ENCODE data around the gene NHP2. TPM values are rescaled to one million over a fixed set of nuclear protein-coding genes. Genes with fewer than 3 reads are reported as not detected.

Gene NHP2
- total RNA-seq, 1 experiment from 2014 or later: 221 TPM

GRCh38 chr5:178141550-178141949 is 12.1 kb downstream of the NHP2 start:
- Histone ChIP-seq H3K79me2 (ENCODE audit: low read depth) (no peaks in the 10 kb centered on the region), H2AFZ (no peak overlapping the region), H3K36me3 (ENCODE audit: low read depth) (peaks cover 23% of the 10 kb centered on the region), H3K4me3 (no peak overlapping the region), H3K9me3 (ENCODE audit: insufficient read depth, low read depth) (no peaks in the 10 kb centered on the region), H3F3A (ENCODE audit: insufficient read depth, low read depth) (peaks cover 14% of the 10 kb centered on the region), H3K27me3 (ENCODE audit: insufficient read depth, low read depth) (no peaks in the 10 kb centered on the region), H3K27ac (no peak overlapping the region), H4K20me1 (ENCODE audit: insufficient read depth) (peaks cover 8% of the 10 kb centered on the region; the same call in 1 of the 2 replicates), H3K4me2 (no peak overlapping the region), H3K4me1 (replicated peaks; ENCODE audit: insufficient read depth) (peaks cover 19% of the 10 kb centered on the region), H3K9me2 (ENCODE audit: insufficient read depth) (no peaks in the 10 kb centered on the region)
- intact Hi-C loops (cut with micrococcal nuclease; ENCODE audit: unreplicated experiment): no loop called here
- POLR2A ChIA-PET (ENCODE audit: unreplicated experiment): no interaction called here
- no TSS peak for BruUV-seq (replicated peaks)
- CTCF ChIA-PET: no interaction called here
- no peak for DNase-seq
- TF ChIP-seq CTCF (conservative IDR thresholded peaks at IDR 0.05): no peak
- TF ChIP-seq EZH2 (IDR thresholded peaks at IDR 0.05; ENCODE audit: low read depth): no peak

GRCh38 chr5:178137991-178138390 is 15.7 kb downstream of the NHP2 start:
- Histone ChIP-seq H4K20me1 (ENCODE audit: insufficient read depth) (peaks cover 8% of the 10 kb centered on the region; the same call in 1 of the 2 replicates), H3K9me2 (ENCODE audit: insufficient read depth) (no peaks in the 10 kb centered on the region), H3K4me3 (no peak overlapping the region), H3K79me2 (ENCODE audit: low read depth) (no peaks in the 10 kb centered on the region), H3K27me3 (ENCODE audit: insufficient read depth, low read depth) (no peaks in the 10 kb centered on the region), H3K36me3 (ENCODE audit: low read depth) (peaks cover 16% of the 10 kb centered on the region), H3K4me2 (no peak overlapping the region), H3K9me3 (ENCODE audit: insufficient read depth, low read depth) (no peaks in the 10 kb centered on the region), H3F3A (ENCODE audit: insufficient read depth, low read depth) (peaks cover 8% of the 10 kb centered on the region), H3K27ac (no peak overlapping the region), H3K4me1 (replicated peaks; ENCODE audit: insufficient read depth) (no peaks in the 10 kb centered on the region), H2AFZ (no peak overlapping the region)
- TF ChIP-seq EZH2 (IDR thresholded peaks at IDR 0.05; ENCODE audit: low read depth): no peak
- TF ChIP-seq CTCF (conservative IDR thresholded peaks at IDR 0.05): no peak
- ChIA-PET POLR2A (ENCODE audit: unreplicated experiment) (no interaction called here), CTCF (no interaction called here)
- intact Hi-C loops (cut with micrococcal nuclease; ENCODE audit: unreplicated experiment): no loop called here
- no TSS peak for BruUV-seq (replicated peaks)
- no peak for DNase-seq

GRCh38 chr5:178136990-178137389 is 16.7 kb downstream of the NHP2 start:
- Histone ChIP-seq H3F3A (ENCODE audit: insufficient read depth, low read depth) (peaks cover 11% of the 10 kb centered on the region), H3K27me3 (ENCODE audit: insufficient read depth, low read depth) (no peaks in the 10 kb centered on the region), H3K27ac (no peak overlapping the region), H3K4me1 (replicated peaks; ENCODE audit: insufficient read depth) (0 out of 2 replicates have a peak, but pooled peaks cover under 1% of the 10 kb centered on the region), H3K36me3 (ENCODE audit: low read depth) (peaks cover 14% of the 10 kb centered on the region), H3K9me3 (ENCODE audit: insufficient read depth, low read depth) (no peaks in the 10 kb centered on the region), H3K9me2 (ENCODE audit: insufficient read depth) (no peaks in the 10 kb centered on the region), H3K4me2 (no peak overlapping the region), H2AFZ (no peak overlapping the region), H3K79me2 (ENCODE audit: low read depth) (0 out of 2 replicates have a peak, but pooled peaks cover 4% of the 10 kb centered on the region), H3K4me3 (no peak overlapping the region), H4K20me1 (ENCODE audit: insufficient read depth) (peaks cover 8% of the 10 kb centered on the region; the same call in 1 of the 2 replicates)
- ChIA-PET POLR2A (ENCODE audit: unreplicated experiment) (no interaction called here), CTCF (no interaction called here)
- DNase-seq: no peak
- BruUV-seq (replicated peaks): no TSS peak
- TF ChIP-seq CTCF (conservative IDR thresholded peaks at IDR 0.05): no peak
- no peak for TF ChIP-seq EZH2 (IDR thresholded peaks at IDR 0.05; ENCODE audit: low read depth)
- intact Hi-C loops (cut with micrococcal nuclease; ENCODE audit: unreplicated experiment): no loop called here
